ENCODE measurements around the gene UNC5B. TPM values are rescaled to one million over a fixed set of nuclear protein-coding genes. Genes with fewer than 3 reads are reported as not detected.

UNC5B gene
- total and polyA plus RNA-seq, 2 experiments from 2014 or later: 2.7 to 6.5 TPM

- DNase-seq: no peak
- Histone ChIP-seq H3K9me3 (ENCODE audit: low read depth) (no peaks in the 10 kb centered on the region), H3K9me2 (ENCODE audit: insufficient read depth) (no peaks in the 10 kb centered on the region), H2AFZ (no peak overlapping the region), H3K27ac (no peak overlapping the region), H3K36me3 (ENCODE audit: low read depth) (no peaks in the 10 kb centered on the region), H3K4me2 (ENCODE audit: unreplicated experiment) (no peak overlapping the region), H3K4me1 (ENCODE audit: insufficient read depth) (no peaks in the 10 kb centered on the region), H4K20me1 (ENCODE audit: insufficient read depth) (no peaks in the 10 kb centered on the region), H3F3A (ENCODE audit: insufficient read depth) (no peaks in the 10 kb centered on the region), H3K4me3 (no peak overlapping the region), H3K79me2 (ENCODE audit: insufficient read depth) (no peaks in the 10 kb centered on the region), H3K9ac (no peak overlapping the region), H3K27me3 (replicated peaks; ENCODE audit: insufficient read depth) (no peaks in the 10 kb centered on the region)
- TF ChIP-seq EZH2phosphoT487 (IDR thresholded peaks at IDR 0.05; ENCODE audit: insufficient read depth, low read depth) (no peak), EZH2 (IDR thresholded peaks at IDR 0.05; ENCODE audit: insufficient read depth, poor library complexity, severe bottlenecking) (no peak)
- in situ Hi-C loops (cut with MboI): loop anchor here (10.0 kb wide), 1 partner anchor 357 kb away; no protein-coding TSS in a partner anchor
- WGBS, 2 experiments (ENCODE audit: low coverage in 1 of 2, low lambda C conversion rate in 2 of 2, missing lambda C conversion rate in 2 of 2): 88 to 93% methylated on average over 8 of the region's 8 CpGs
Measured at GRCh38 chr10:71281646-71282322, 69.4 kb downstream of the UNC5B start.

- no peak for DNase-seq
- Histone ChIP-seq H3K9me2 (ENCODE audit: insufficient read depth) (no peaks in the 10 kb centered on the region), H3K9ac (no peak overlapping the region), H3K4me1 (ENCODE audit: insufficient read depth) (no peaks in the 10 kb centered on the region), H3K36me3 (ENCODE audit: low read depth) (no peaks in the 10 kb centered on the region), H4K20me1 (ENCODE audit: insufficient read depth) (no peaks in the 10 kb centered on the region), H2AFZ (no peak overlapping the region), H3K9me3 (ENCODE audit: low read depth) (no peaks in the 10 kb centered on the region), H3F3A (ENCODE audit: insufficient read depth) (no peaks in the 10 kb centered on the region), H3K27me3 (replicated peaks; ENCODE audit: insufficient read depth) (no peaks in the 10 kb centered on the region), H3K27ac (no peak overlapping the region), H3K4me2 (ENCODE audit: unreplicated experiment) (no peak overlapping the region), H3K79me2 (ENCODE audit: insufficient read depth) (no peaks in the 10 kb centered on the region), H3K4me3 (no peak overlapping the region)
- in situ Hi-C loops (cut with MboI): loop anchor here (10.0 kb wide), 1 partner anchor 358 kb away; no protein-coding TSS in a partner anchor
- TF ChIP-seq EZH2phosphoT487 (IDR thresholded peaks at IDR 0.05; ENCODE audit: insufficient read depth, low read depth) (no peak), EZH2 (IDR thresholded peaks at IDR 0.05; ENCODE audit: insufficient read depth, poor library complexity, severe bottlenecking) (no peak)
- WGBS, 2 experiments (ENCODE audit: low coverage in 1 of 2, low lambda C conversion rate in 2 of 2, missing lambda C conversion rate in 2 of 2): 96 to 100% methylated on average over 2 of the region's 2 CpGs
Measured at GRCh38 chr10:71282323-71282680, 69.9 kb downstream of the UNC5B start.

GRCh38 chr10:71283410-71283809, 71.0 kb downstream of the UNC5B start:
- H3K4me2 ChIP-seq (ENCODE audit: unreplicated experiment): no peak overlapping the region
- H3K4me3 ChIP-seq: no peak overlapping the region
- H3K27me3 ChIP-seq (replicated peaks; ENCODE audit: insufficient read depth): no peaks in the 10 kb centered on the region
- in situ Hi-C loops (cut with MboI): loop anchor here (10.0 kb wide), 1 partner anchor 359 kb away; no protein-coding TSS in a partner anchor
- H3F3A ChIP-seq (ENCODE audit: insufficient read depth): no peaks in the 10 kb centered on the region
- no peaks in the 10 kb centered on the region for H3K9me2 ChIP-seq (ENCODE audit: insufficient read depth)
- H4K20me1 ChIP-seq (ENCODE audit: insufficient read depth): no peaks in the 10 kb centered on the region
- H3K4me1 ChIP-seq (ENCODE audit: insufficient read depth): no peaks in the 10 kb centered on the region
- DNase-seq: no peak
- WGBS, 2 experiments (ENCODE audit: low coverage in 1 of 2, low lambda C conversion rate in 2 of 2, missing lambda C conversion rate in 2 of 2): 84% methylated on average over 6 of the region's 6 CpGs
- no peak overlapping the region for H2AFZ ChIP-seq
- no peak for TF ChIP-seq EZH2phosphoT487 (IDR thresholded peaks at IDR 0.05; ENCODE audit: insufficient read depth, low read depth)
- TF ChIP-seq EZH2 (IDR thresholded peaks at IDR 0.05; ENCODE audit: insufficient read depth, poor library complexity, severe bottlenecking): no peak
- H3K9me3 ChIP-seq (ENCODE audit: low read depth): no peaks in the 10 kb centered on the region
- no peaks in the 10 kb centered on the region for H3K36me3 ChIP-seq (ENCODE audit: low read depth)
- H3K9ac ChIP-seq: no peak overlapping the region
- H3K79me2 ChIP-seq (ENCODE audit: insufficient read depth): no peaks in the 10 kb centered on the region
- no peak overlapping the region for H3K27ac ChIP-seq

GRCh38 chr10:71283876-71284275, 71.5 kb downstream of the UNC5B start:
- Histone ChIP-seq H3K27me3 (replicated peaks; ENCODE audit: insufficient read depth) (no peaks in the 10 kb centered on the region), H3K9me2 (ENCODE audit: insufficient read depth) (no peaks in the 10 kb centered on the region), H3K79me2 (ENCODE audit: insufficient read depth) (no peaks in the 10 kb centered on the region), H3K4me3 (no peak overlapping the region), H3F3A (ENCODE audit: insufficient read depth) (no peaks in the 10 kb centered on the region), H3K4me2 (ENCODE audit: unreplicated experiment) (no peak overlapping the region), H3K9me3 (ENCODE audit: low read depth) (no peaks in the 10 kb centered on the region), H3K36me3 (ENCODE audit: low read depth) (no peaks in the 10 kb centered on the region), H3K27ac (no peak overlapping the region), H3K9ac (no peak overlapping the region), H2AFZ (no peak overlapping the region), H4K20me1 (ENCODE audit: insufficient read depth) (no peaks in the 10 kb centered on the region), H3K4me1 (ENCODE audit: insufficient read depth) (no peaks in the 10 kb centered on the region)
- DNase-seq: no peak
- in situ Hi-C loops (cut with MboI): loop anchor here (10.0 kb wide), 1 partner anchor 359 kb away; no protein-coding TSS in a partner anchor
- 84 to 87% methylated on average over 10 of the region's 10 CpGs for WGBS, 2 experiments (ENCODE audit: low coverage in 1 of 2, low lambda C conversion rate in 2 of 2, missing lambda C conversion rate in 2 of 2)
- TF ChIP-seq EZH2 (IDR thresholded peaks at IDR 0.05; ENCODE audit: insufficient read depth, poor library complexity, severe bottlenecking) (no peak), EZH2phosphoT487 (IDR thresholded peaks at IDR 0.05; ENCODE audit: insufficient read depth, low read depth) (no peak)
